Stomach smooth muscle (tissue), 2 donors: ENCODE results near the gene BRPF3.

Experiments used
- H3K27ac ChIP-seq: one replicate; pipeline ENCODE4 v1.7.0; 2013; ENCODE audit warnings: mild to moderate bottlenecking, low read length, inconsistent platforms
- H3K27me3 ChIP-seq, 2 donors: one replicate each; pipeline ENCODE4 v1.7.0; 2013; ENCODE audit warnings: low read length in 2 of 2; ENCODE audit not compliant: insufficient read depth in 2 of 2, control insufficient read depth in 1 of 2
- H3K36me3 ChIP-seq, 2 donors: one replicate each; pipeline ENCODE4 v1.7.0; 2013; ENCODE audit warnings: low read length in 2 of 2; ENCODE audit not compliant: control insufficient read depth in 2 of 2, insufficient read depth in 2 of 2
- H3K4me1 ChIP-seq: one replicate; pipeline ENCODE4 v1.7.0; 2013; ENCODE audit warnings: low read length; ENCODE audit not compliant: control insufficient read depth, insufficient read depth
- H3K4me3 ChIP-seq, 2 donors: one replicate each; pipeline ENCODE4 v1.7.0; 2013; ENCODE audit warnings: low read length in 2 of 2
- H3K9ac ChIP-seq, 2 donors: one replicate each; pipeline ENCODE4 v1.7.0; 2013; ENCODE audit warnings: low read length in 2 of 2, mild to moderate bottlenecking in 1 of 2
- H3K9me3 ChIP-seq, 2 donors: one replicate each; pipeline ENCODE4 v1.7.0; 2013; ENCODE audit warnings: low read length in 2 of 2; ENCODE audit not compliant: control insufficient read depth in 2 of 2
- donor health status: healthy.
- donor health status: Pancreatic carcinoma.

Gene BRPF3

DNA sequence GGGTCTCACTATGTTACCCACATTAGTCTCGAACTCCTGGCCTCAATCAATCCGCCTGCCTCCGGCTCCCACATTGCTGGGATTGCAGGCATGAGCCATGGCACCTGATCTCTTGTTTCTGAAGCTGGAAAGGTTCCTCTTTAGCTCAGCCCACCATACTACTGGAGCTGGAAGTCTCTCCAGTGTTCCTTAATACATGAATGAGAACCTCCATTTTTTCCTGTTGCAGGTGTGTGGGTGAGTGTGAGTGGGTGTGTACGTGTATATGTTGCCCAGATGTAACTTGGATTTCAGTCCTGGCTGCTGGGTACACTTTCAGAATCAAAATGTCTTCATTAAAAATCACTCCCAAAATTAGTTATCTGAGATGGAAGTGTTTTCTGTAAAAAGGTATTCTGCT, 84.4 kb downstream of the BRPF3 start:
- H3K4me1 ChIP-seq = no peaks in the 10 kb centered on the region
- H3K27me3 ChIP-seq = peaks cover 16 to 25% of the 10 kb centered on the region in 2 donors
- H3K36me3 ChIP-seq = no peaks in the 10 kb centered on the region
- H3K4me3 ChIP-seq = no peak overlapping the region
- H3K27ac ChIP-seq = no peak overlapping the region
- H3K9ac ChIP-seq = no peak overlapping the region
- no peaks in the 10 kb centered on the region for H3K9me3 ChIP-seq
